Lower leg skin (tissue), 3 donors: Measurements from ENCODE around the gene PRKAA2.

Source experiments
- CTCF ChIP-seq, 3 donors: fragments of 450-650 bp; IDR thresholded peaks; one replicate each; pipeline ENCODE4 v1.5.1; 2016; ENCODE audit warnings: antibody characterized with exemption in 3 of 3, mild to moderate bottlenecking in 3 of 3, moderate library complexity in 2 of 3
- POLR2A ChIP-seq, 2 donors: fragments of 450-650 bp; IDR thresholded peaks; one replicate each; pipeline ENCODE4 v1.6.1; 2016 to 2017; ENCODE audit warnings: antibody characterized with exemption in 2 of 2, mild to moderate bottlenecking in 1 of 2, moderate library complexity in 1 of 2

GRCh38 chr1:56672579-56672978 is 27.5 kb downstream of the PRKAA2 start:
- TF ChIP-seq CTCF (IDR thresholded peaks at IDR 0.05) (no peak), POLR2A (IDR thresholded peaks at IDR 0.05) (no peak)
